Liver (tissue), 9 donors: ENCODE measurements around the gene COL21A1. TPM values are rescaled to one million over a fixed set of nuclear protein-coding genes. Genes with fewer than 3 reads are reported as not detected.

ENCODE experiments used
- DNase-seq: peaks from one replicate; pipeline ENCODE4 v3.0.0-alpha.2; 2017; ENCODE audit warnings: low spot score
- H3K27ac ChIP-seq, 2 donors: one replicate each; pipeline ENCODE4 v1.7.0; 2013; ENCODE audit warnings: inconsistent platforms in 2 of 2, low read length in 2 of 2, control low read depth in 1 of 2, low read depth in 1 of 2, mild to moderate bottlenecking in 1 of 2
- H3K27me3 ChIP-seq, 4 donors: one replicate each; pipeline versions ENCODE4 v1.6.1 to v1.7.0; 2013; ENCODE audit warnings: low read length in 3 of 4, inconsistent platforms in 1 of 4, mild to moderate bottlenecking in 1 of 4, moderate library complexity in 1 of 4; ENCODE audit not compliant: control insufficient read depth in 4 of 4, insufficient read depth in 4 of 4
- H3K36me3 ChIP-seq, 4 donors: one replicate each; pipeline versions ENCODE4 v1.6.1 to v1.7.0; 2013; ENCODE audit warnings: low read length in 3 of 4, mild to moderate bottlenecking in 3 of 4, low read depth in 1 of 4, moderate library complexity in 1 of 4; ENCODE audit not compliant: control insufficient read depth in 4 of 4, insufficient read depth in 3 of 4
- H3K4me1 ChIP-seq, 4 donors: one replicate each; pipeline versions ENCODE4 v1.6.1 to v1.7.0; 2013; ENCODE audit warnings: low read length in 3 of 4, mild to moderate bottlenecking in 3 of 4, moderate library complexity in 1 of 4; ENCODE audit not compliant: control insufficient read depth in 4 of 4, insufficient read depth in 4 of 4
- H3K4me3 ChIP-seq, 3 donors: one replicate each; pipeline versions ENCODE4 v1.6.1 to v1.7.0; 2013; ENCODE audit warnings: low read length in 3 of 3, control low read depth in 1 of 3, low read depth in 1 of 3, mild to moderate bottlenecking in 1 of 3
- H3K9ac ChIP-seq, 2 donors: one replicate each; pipeline ENCODE4 v1.7.0; 2013; ENCODE audit warnings: low read length in 2 of 2, mild to moderate bottlenecking in 2 of 2, moderate library complexity in 2 of 2, control low read depth in 1 of 2, low read depth in 1 of 2
- H3K9me3 ChIP-seq, 4 donors: one replicate each; pipeline versions ENCODE4 v1.6.1 to v1.7.0; 2013; ENCODE audit warnings: low read length in 3 of 4; ENCODE audit not compliant: control insufficient read depth in 4 of 4
- ATF3 ChIP-seq: IDR thresholded peaks from 2 replicates; pipeline ENCODE4 v1.6.1; 2016; ENCODE audit warnings: antibody characterized with exemption
- CTCF ChIP-seq: fragments of 150-350 bp; IDR thresholded peaks from 2 replicates; pipeline ENCODE4 v1.5.1; 2017; ENCODE audit warnings: improper control_type of control experiment, low read depth, low read length; ENCODE audit not compliant: missing input control
- EGR1 ChIP-seq, 2 donors: IDR thresholded peaks; 2 replicates each; pipeline ENCODE4 v1.6.1; 2016 to 2018; ENCODE audit warnings: antibody characterized with exemption in 2 of 2, low read depth in 2 of 2
- FOXA1 ChIP-seq: IDR thresholded peaks from 2 replicates; pipeline ENCODE4 v1.6.1; 2016; ENCODE audit warnings: antibody characterized with exemption
- FOXA2 ChIP-seq: IDR thresholded peaks from 2 replicates; pipeline ENCODE4 v1.6.1; 2016; ENCODE audit warnings: antibody characterized with exemption
- GABPA ChIP-seq, 2 donors: IDR thresholded peaks in 1 of 2; conservative IDR thresholded peaks in 1 of 2; 2 replicates each; pipeline ENCODE4 v1.6.1; 2016; ENCODE audit warnings: antibody characterized with exemption in 2 of 2, mild to moderate bottlenecking in 1 of 2, moderate library complexity in 1 of 2
- HNF4A ChIP-seq, 2 donors: conservative IDR thresholded peaks; 2 replicates each; pipeline ENCODE4 v1.6.1; 2016; ENCODE audit warnings: antibody characterized with exemption in 2 of 2, mild to moderate bottlenecking in 2 of 2
- JUND ChIP-seq, 2 donors: IDR thresholded peaks; 2 replicates each; pipeline ENCODE4 v1.6.1; 2016; ENCODE audit warnings: antibody characterized with exemption in 2 of 2
- MAX ChIP-seq: IDR thresholded peaks from 2 replicates; pipeline ENCODE4 v1.6.1; 2016; ENCODE audit warnings: antibody characterized with exemption
- NR2F2 ChIP-seq: IDR thresholded peaks from 2 replicates; pipeline ENCODE4 v1.6.1; 2016; ENCODE audit warnings: antibody characterized with exemption
- RAD21 ChIP-seq, 2 donors: IDR thresholded peaks; 2 replicates each; pipeline ENCODE4 v1.6.1; 2016; ENCODE audit warnings: antibody characterized with exemption in 2 of 2, mild to moderate bottlenecking in 2 of 2
- REST ChIP-seq: IDR thresholded peaks from 2 replicates; pipeline ENCODE4 v1.6.1; 2016; ENCODE audit warnings: antibody characterized with exemption, mild to moderate bottlenecking
- RXRA ChIP-seq, 2 donors: IDR thresholded peaks; 2 replicates each; pipeline ENCODE4 v1.6.1; 2017 to 2018; ENCODE audit warnings: antibody characterized with exemption in 2 of 2, mild to moderate bottlenecking in 1 of 2
- SP1 ChIP-seq: IDR thresholded peaks from 2 replicates; pipeline ENCODE4 v1.6.1; 2018; ENCODE audit warnings: antibody characterized with exemption, mild to moderate bottlenecking
- TAF1 ChIP-seq: conservative IDR thresholded peaks from 2 replicates; pipeline ENCODE4 v1.6.1; 2016; ENCODE audit warnings: antibody characterized with exemption, mild to moderate bottlenecking
- YY1 ChIP-seq: IDR thresholded peaks from 2 replicates; pipeline ENCODE4 v1.6.1; 2016; ENCODE audit warnings: antibody characterized with exemption, mild to moderate bottlenecking
- ZBTB33 ChIP-seq: IDR thresholded peaks from 2 replicates; pipeline ENCODE4 v1.6.1; 2016; ENCODE audit warnings: antibody characterized with exemption
- WGBS: extraction: QIAGEN DNeasy Blood & Tissue Kit; methylation state at CpG from one replicate; pipeline ENCODE4 v1.1.7; 2013; 5-methylcytosine and 5-hydroxymethylcytosine counted together
- polyA plus RNA-seq, 2 donors: library from polyadenylated mRNA; stranded (reverse) in 1 of 2; unstranded in 1 of 2; fragments of 200-250 nt in 1 of 2; fragments of >200 nt in 1 of 2; fragmentation: Nextera tagmentation in 1 of 2; extraction: Ambion mirVana in 1 of 2; gene quantifications; one replicate each; pipeline versions ENCODE4 v1.2.1 to v1.2.3, GENCODE V29; 2013 to 2015
- total RNA-seq, 2 donors: library from RNA; depleted of rRNA; stranded (reverse); fragments of >200 nt; gene quantifications; one replicate each; pipeline ENCODE4 v1.2.3, GENCODE V29; 2014
- donor health status: healthy.
- donor health status: healthy.
- donor health status: healthy.
- donor health status: healthy.
- donor health status: healthy.

The COL21A1 gene
- total and polyA plus RNA-seq, 4 donors: 0.48 to 1.3 (median 0.52) TPM

- no peak overlapping the region for H3K4me3 ChIP-seq
- H3K9ac ChIP-seq: no peak overlapping the region
- H3K27ac ChIP-seq: no peak overlapping the region
- H3K36me3 ChIP-seq: no peaks in the 10 kb centered on the region
- no peaks in the 10 kb centered on the region for H3K27me3 ChIP-seq
- H3K4me1 ChIP-seq: no peaks in the 10 kb centered on the region
- no peaks in the 10 kb centered on the region for H3K9me3 ChIP-seq
- TF ChIP-seq GABPA (IDR thresholded peaks at IDR 0.05 in 1 of 2, conservative IDR thresholded peaks at IDR 0.05 in 1 of 2): no peak
- no peak for TF ChIP-seq FOXA1
- no peak for TF ChIP-seq REST
- TF ChIP-seq TAF1: no peak
- no peak for TF ChIP-seq YY1
- no peak for TF ChIP-seq RAD21 (IDR thresholded peaks at IDR 0.05)
- no peak for TF ChIP-seq CTCF
- TF ChIP-seq JUND (IDR thresholded peaks at IDR 0.05): no peak
- no peak for TF ChIP-seq ZBTB33
- TF ChIP-seq NR2F2: no peak
- no peak for TF ChIP-seq ATF3
- no peak for TF ChIP-seq SP1
- no peak for TF ChIP-seq FOXA2
- TF ChIP-seq HNF4A (conservative IDR thresholded peaks at IDR 0.05): no peak
- no peak for TF ChIP-seq MAX
- DNase-seq: no peak
These were observed 138.2 kb downstream of the COL21A1 start for GRCh38 chr6:56109149-56109548.

- no peaks in the 10 kb centered on the region for H3K4me1 ChIP-seq
- H3K27ac ChIP-seq: no peak overlapping the region
- 45% methylated on average over 1 of the region's 1 CpG for whole genome bisulfite sequencing
- no peaks in the 10 kb centered on the region for H3K36me3 ChIP-seq
- no peaks in the 10 kb centered on the region for H3K27me3 ChIP-seq
- DNase-seq: no peak
- no peak overlapping the region for H3K4me3 ChIP-seq
- no peaks in the 10 kb centered on the region for H3K9me3 ChIP-seq
- H3K9ac ChIP-seq: no peak overlapping the region
- TF ChIP-seq JUND (IDR thresholded peaks at IDR 0.05) (no peak), REST (no peak), RAD21 (IDR thresholded peaks at IDR 0.05) (no peak), NR2F2 (no peak), FOXA2 (no peak), CTCF (no peak), FOXA1 (no peak), ATF3 (no peak), GABPA (IDR thresholded peaks at IDR 0.05 in 1 of 2, conservative IDR thresholded peaks at IDR 0.05 in 1 of 2) (no peak), RXRA (IDR thresholded peaks at IDR 0.05) (no peak), YY1 (no peak), SP1 (no peak), EGR1 (IDR thresholded peaks at IDR 0.05; ENCODE audit: low read depth in 2 of 2) (no peak), HNF4A (conservative IDR thresholded peaks at IDR 0.05) (no peak)
These were observed 141.1 kb downstream of the COL21A1 start for GRCh38 chr6:56106231-56106630.
